GM19099 (cell line): ENCODE data around the gene CETN2.

Experiments used
- POLR2A ChIP-seq: IDR thresholded peaks from 3 replicates; pipeline ENCODE4 v1.6.1; 2011; ENCODE audit warnings: low read depth; ENCODE audit not compliant: insufficient read length; ENCODE audit errors: extremely low read depth

Gene CETN2

DNA sequence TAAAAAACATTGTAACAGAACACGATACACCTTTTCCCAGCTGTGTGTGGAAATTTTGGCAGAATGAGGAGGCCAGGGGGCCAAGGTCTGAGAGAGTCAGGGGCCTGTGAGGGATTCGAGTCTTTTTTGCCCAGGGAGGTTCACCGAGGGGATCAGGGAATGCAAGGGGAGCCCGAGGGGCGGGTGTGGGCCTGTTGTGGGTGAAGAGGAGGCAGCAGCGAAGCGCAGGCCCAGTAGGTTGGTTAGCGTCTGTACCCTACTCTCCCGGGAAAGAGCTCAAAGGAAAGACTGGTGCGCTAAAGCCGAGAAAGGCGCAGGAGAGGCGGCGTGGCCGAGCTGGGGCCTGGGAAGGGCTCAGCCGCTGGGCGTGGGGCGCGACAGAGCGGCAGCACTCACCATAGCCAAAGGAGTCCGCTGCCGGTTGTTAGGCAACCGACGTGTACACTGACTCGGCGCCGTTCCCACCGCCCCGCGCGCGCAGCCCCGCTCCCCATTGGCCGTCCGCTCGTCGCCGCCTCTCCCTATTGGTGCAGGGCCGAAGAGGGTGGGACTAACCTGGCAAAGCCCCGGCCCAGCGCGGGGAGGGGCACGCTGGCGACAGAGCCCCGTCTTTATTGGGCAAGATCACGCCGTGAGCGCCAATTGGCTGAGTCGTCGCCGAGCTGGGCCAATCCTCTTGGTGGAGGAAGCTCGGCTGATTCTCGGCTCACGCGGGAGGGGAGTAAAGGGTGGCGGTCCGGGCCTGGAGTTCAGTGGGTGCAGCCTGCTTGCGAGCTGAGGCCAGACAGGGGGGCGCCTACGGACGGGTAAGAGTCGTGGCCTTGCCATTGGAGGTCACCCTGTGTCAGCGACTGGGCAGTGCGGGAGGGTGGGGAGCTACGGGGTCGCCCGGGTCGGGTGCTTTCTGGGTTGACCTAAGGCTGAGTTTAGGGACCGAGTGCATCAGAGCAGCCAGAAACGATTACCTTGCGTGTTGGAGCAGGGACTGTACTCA lies at the start of gene CETN2, which contains the start of gene NSDHL:
CETN2 (minus strand) TSS at position 446 of the 994 bp plus-strand sequence; CDS start at position 399, 47 bp downstream.
NSDHL (plus strand) TSS at position 752 of the 994 bp plus-strand sequence. CDS start 15,262 bp downstream, outside the sequence.
- TF ChIP-seq POLR2A: peak; percentile 53

GRCh38 chrX:152878976-152879755 lies 48.6 kb upstream of the CETN2 start:
- no peak for TF ChIP-seq POLR2A

- no peak for TF ChIP-seq POLR2A
Observed at GRCh38 chrX:152876931-152877840, 46.6 kb upstream of the CETN2 start.

DNA sequence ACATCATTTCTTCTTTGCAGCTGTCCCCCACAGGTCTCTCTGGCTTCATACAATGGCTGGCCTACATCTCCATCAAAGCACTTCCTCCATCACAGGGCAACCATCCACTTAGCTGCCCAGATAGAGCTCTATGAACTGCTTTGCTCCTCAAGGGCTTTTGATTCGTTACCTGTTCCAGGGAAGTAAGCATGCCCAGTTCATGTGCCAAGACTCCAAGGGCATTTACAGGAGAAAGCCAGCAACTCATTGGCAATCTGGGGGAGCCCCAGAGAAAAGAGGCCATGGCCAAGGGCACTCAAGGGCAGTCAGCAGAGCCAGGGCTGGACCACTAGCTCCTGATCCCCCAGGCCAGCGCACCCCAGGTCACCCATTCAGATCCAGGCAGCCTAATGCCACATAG lies 42.8 kb upstream of the CETN2 start:
- no peak for TF ChIP-seq POLR2A

GRCh38 chrX:152872522-152872921 lies 42.0 kb upstream of the CETN2 start:
- no peak for TF ChIP-seq POLR2A

GRCh38 chrX:152871260-152871659 lies 40.7 kb upstream of the CETN2 start:
- no peak for TF ChIP-seq POLR2A

DNA sequence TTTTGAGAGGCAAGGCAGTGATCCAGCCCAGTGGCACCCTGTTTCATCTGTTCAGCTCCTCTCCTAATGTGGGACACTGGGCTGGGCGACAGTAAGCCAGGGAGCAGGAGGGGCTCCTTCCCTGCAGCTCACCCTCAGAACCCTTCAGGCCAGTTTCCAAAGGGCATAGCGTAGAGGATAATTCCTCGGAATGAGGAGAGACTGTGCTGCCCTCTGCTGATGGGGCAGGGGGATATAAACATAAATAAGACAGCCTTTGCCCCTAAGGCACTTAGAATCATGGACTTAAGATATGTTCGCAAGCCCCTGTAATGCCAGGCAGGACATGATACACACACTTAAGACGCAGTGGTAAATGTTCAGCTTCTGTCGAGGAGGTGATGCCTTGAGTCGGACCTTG lies 39.4 kb upstream of the CETN2 start:
- no peak for TF ChIP-seq POLR2A

- no peak for TF ChIP-seq POLR2A
Observed at GRCh38 chrX:152866386-152866785, 35.8 kb upstream of the CETN2 start.

DNA sequence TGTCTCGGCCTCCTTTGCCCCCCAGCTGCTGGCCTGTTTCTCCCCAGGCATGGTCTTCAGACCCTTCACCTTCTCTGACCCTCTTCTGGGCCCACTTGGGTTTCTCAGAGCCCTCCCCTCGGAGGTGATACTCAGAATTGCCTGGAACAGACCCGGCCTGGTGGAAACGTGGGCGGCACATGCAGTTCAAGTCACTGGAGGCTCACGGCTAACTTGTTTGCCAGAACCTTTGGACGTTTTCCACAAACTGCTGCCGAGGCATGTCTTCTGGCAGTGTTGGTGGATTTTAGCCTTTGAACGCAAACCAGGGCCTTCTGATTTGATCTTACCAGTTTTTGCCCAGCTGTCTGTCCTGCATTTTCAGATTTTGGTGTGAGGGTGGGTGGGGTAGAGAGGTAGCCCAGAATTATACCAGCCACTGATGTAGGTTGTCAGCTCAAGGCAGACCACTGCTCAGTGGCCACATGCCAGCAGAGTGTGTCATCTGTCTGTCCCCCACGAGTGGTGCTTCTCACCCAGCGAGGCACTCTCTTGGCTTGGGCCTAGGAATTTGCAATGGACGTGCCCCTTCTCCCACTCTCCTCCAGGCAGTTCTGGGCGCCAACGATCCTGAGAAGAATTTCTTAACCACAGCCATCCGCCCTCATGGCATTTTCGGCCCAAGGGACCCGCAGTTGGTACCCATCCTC lies 34.8 kb upstream of the CETN2 start:
- TF ChIP-seq POLR2A: no peak

- TF ChIP-seq POLR2A: no peak
Observed at GRCh38 chrX:152861826-152862225, 31.3 kb upstream of the CETN2 start.

GRCh38 chrX:152861116-152861515 lies 30.6 kb upstream of the CETN2 start:
- TF ChIP-seq POLR2A: no peak

- no peak for TF ChIP-seq POLR2A
Observed at GRCh38 chrX:152853986-152854385, 23.4 kb upstream of the CETN2 start.

GRCh38 chrX:152850465-152850864 lies 19.9 kb upstream of the CETN2 start:
- no peak for TF ChIP-seq POLR2A

GRCh38 chrX:152847281-152847680 lies 16.7 kb upstream of the CETN2 start:
- no peak for TF ChIP-seq POLR2A
